ENCODE results near the gene ARL6IP6.
A peak's percentile ranks its signal among the peaks of the same experiment; 100 is the strongest.
"Not testable (repeated sequence)": the region's sequence is repeated elsewhere in the genome, so short reads cannot be mapped to it uniquely, and the experiment has no call there.

The ARL6IP6 gene

GRCh38 chr2:152759290-152760072 lies 41.1 kb downstream of the ARL6IP6 start:
- Histone ChIP-seq H3K9ac (ENCODE audit: low read depth, low read length) (no peak overlapping the region), H3K27me3 (ENCODE audit: control insufficient read depth, insufficient read depth, low read length) (no peaks in the 10 kb centered on the region), H3K36me3 (ENCODE audit: control insufficient read depth, insufficient read depth, low read length) (peaks cover 60% of the 10 kb centered on the region), H3K27ac (ENCODE audit: low read depth, low read length) (no peak overlapping the region), H3K4me1 (ENCODE audit: control insufficient read depth, insufficient read depth, low read length) (no peaks in the 10 kb centered on the region), H3K9me3 (ENCODE audit: control insufficient read depth, insufficient read depth, low read length) (no peaks in the 10 kb centered on the region), H3K4me3 (ENCODE audit: low read depth, low read length) (no peak overlapping the region)

- Histone ChIP-seq H3K4me3 (ENCODE audit: low read depth, low read length) (no peak overlapping the region), H3K4me1 (ENCODE audit: control insufficient read depth, insufficient read depth, low read length) (no peaks in the 10 kb centered on the region), H3K9me3 (ENCODE audit: control insufficient read depth, insufficient read depth, low read length) (no peaks in the 10 kb centered on the region), H3K36me3 (ENCODE audit: control insufficient read depth, insufficient read depth, low read length) (peaks cover 60% of the 10 kb centered on the region), H3K27me3 (ENCODE audit: control insufficient read depth, insufficient read depth, low read length) (no peaks in the 10 kb centered on the region), H3K9ac (ENCODE audit: low read depth, low read length) (no peak overlapping the region), H3K27ac (ENCODE audit: low read depth, low read length) (peak overlapping the region; percentile 83)
Observed at GRCh38 chr2:152761214-152761613, 42.8 kb downstream of the ARL6IP6 start.

DNA sequence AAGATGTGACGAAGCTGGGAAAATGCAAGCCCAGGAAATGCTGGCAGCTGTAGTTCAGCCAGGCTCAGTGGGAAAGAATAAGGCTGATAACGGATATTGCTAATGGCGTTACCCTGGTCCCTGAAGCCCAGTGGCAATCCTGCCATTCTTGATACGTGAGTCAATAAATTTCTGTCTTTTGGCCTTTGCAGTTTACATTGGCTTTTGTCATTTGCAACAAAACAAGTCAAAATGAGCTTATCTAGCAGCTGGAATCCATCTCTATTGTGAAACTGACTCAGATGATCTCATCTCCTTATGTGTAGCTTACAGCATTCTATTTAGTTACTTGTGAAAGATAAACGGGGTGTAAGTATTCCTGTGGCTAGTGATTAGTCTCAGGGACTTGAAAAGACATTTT lies 43.8 kb downstream of the ARL6IP6 start:
- no peak overlapping the region for H3K9ac ChIP-seq (ENCODE audit: low read depth, low read length)
- H3K36me3 ChIP-seq (ENCODE audit: control insufficient read depth, insufficient read depth, low read length) = peaks cover 51% of the 10 kb centered on the region
- H3K27ac ChIP-seq (ENCODE audit: low read depth, low read length) = peak overlapping the region; percentile 83
- no peaks in the 10 kb centered on the region for H3K27me3 ChIP-seq (ENCODE audit: control insufficient read depth, insufficient read depth, low read length)
- no peak overlapping the region for H3K4me3 ChIP-seq (ENCODE audit: low read depth, low read length)
- no peaks in the 10 kb centered on the region for H3K9me3 ChIP-seq (ENCODE audit: control insufficient read depth, insufficient read depth, low read length)
- no peaks in the 10 kb centered on the region for H3K4me1 ChIP-seq (ENCODE audit: control insufficient read depth, insufficient read depth, low read length)

- not testable (repeated sequence) for H3K9me3 ChIP-seq (ENCODE audit: control insufficient read depth, insufficient read depth, low read length); H3K4me1 ChIP-seq (ENCODE audit: control insufficient read depth, insufficient read depth, low read length); H3K27me3 ChIP-seq (ENCODE audit: control insufficient read depth, insufficient read depth, low read length); H3K27ac ChIP-seq (ENCODE audit: low read depth, low read length); H3K4me3 ChIP-seq (ENCODE audit: low read depth, low read length); H3K9ac ChIP-seq (ENCODE audit: low read depth, low read length)
- peaks cover 41% of the 10 kb centered on the region for H3K36me3 ChIP-seq (ENCODE audit: control insufficient read depth, insufficient read depth, low read length)
Observed at GRCh38 chr2:152763208-152763607, 44.8 kb downstream of the ARL6IP6 start.

- Histone ChIP-seq H3K4me3 (ENCODE audit: low read depth, low read length) (no peak overlapping the region), H3K9ac (ENCODE audit: low read depth, low read length) (no peak overlapping the region), H3K9me3 (ENCODE audit: control insufficient read depth, insufficient read depth, low read length) (no peaks in the 10 kb centered on the region), H3K27ac (ENCODE audit: low read depth, low read length) (no peak overlapping the region), H3K27me3 (ENCODE audit: control insufficient read depth, insufficient read depth, low read length) (no peaks in the 10 kb centered on the region), H3K36me3 (ENCODE audit: control insufficient read depth, insufficient read depth, low read length) (peaks cover 37% of the 10 kb centered on the region), H3K4me1 (ENCODE audit: control insufficient read depth, insufficient read depth, low read length) (no peaks in the 10 kb centered on the region)
Observed at GRCh38 chr2:152763651-152764050, 45.2 kb downstream of the ARL6IP6 start.

- H3K27me3 ChIP-seq (ENCODE audit: control insufficient read depth, insufficient read depth, low read length) = no peaks in the 10 kb centered on the region
- no peaks in the 10 kb centered on the region for H3K4me1 ChIP-seq (ENCODE audit: control insufficient read depth, insufficient read depth, low read length)
Observed at GRCh38 chr2:152766928-152767327, 48.5 kb downstream of the ARL6IP6 start.

GRCh38 chr2:152781175-152781574 lies 62.8 kb downstream of the ARL6IP6 start:
- H3K27ac ChIP-seq (ENCODE audit: low read depth, low read length) = no peak overlapping the region
- no peaks in the 10 kb centered on the region for H3K4me1 ChIP-seq (ENCODE audit: control insufficient read depth, insufficient read depth, low read length)
- no peaks in the 10 kb centered on the region for H3K36me3 ChIP-seq (ENCODE audit: control insufficient read depth, insufficient read depth, low read length)
- no peak overlapping the region for H3K9ac ChIP-seq (ENCODE audit: low read depth, low read length)
- H3K27me3 ChIP-seq (ENCODE audit: control insufficient read depth, insufficient read depth, low read length) = no peaks in the 10 kb centered on the region
- no peaks in the 10 kb centered on the region for H3K9me3 ChIP-seq (ENCODE audit: control insufficient read depth, insufficient read depth, low read length)
- H3K4me3 ChIP-seq (ENCODE audit: low read depth, low read length) = no peak overlapping the region

More at GRCh38 chr2:152766928-152767327, 48.5 kb downstream of the ARL6IP6 start:
- Histone ChIP-seq H3K9ac (ENCODE audit: low read depth, low read length) (no peak overlapping the region), H3K4me3 (ENCODE audit: low read depth, low read length) (no peak overlapping the region), H3K27ac (ENCODE audit: low read depth, low read length) (no peak overlapping the region), H3K9me3 (ENCODE audit: control insufficient read depth, insufficient read depth, low read length) (no peaks in the 10 kb centered on the region), H3K36me3 (ENCODE audit: control insufficient read depth, insufficient read depth, low read length) (peaks cover 10% of the 10 kb centered on the region)

DNA sequence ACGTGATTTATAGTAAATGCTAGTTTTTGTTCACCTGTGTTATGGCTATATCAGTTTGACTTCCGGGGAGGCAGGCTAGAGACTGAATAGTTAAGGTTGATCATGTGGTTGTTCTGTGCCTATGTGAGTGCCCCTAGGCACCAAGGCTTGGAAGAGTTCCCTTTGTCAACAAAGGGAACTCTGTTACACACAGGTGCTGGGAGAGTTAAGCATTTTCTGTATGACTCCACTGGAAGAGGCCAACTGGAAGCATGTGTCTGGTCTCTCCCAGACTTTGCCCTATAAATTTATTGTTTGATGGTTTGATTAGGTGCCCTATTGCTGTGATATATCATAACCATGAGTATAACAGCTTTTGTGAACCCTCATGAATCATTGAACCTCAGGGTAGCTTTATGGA lies 63.8 kb downstream of the ARL6IP6 start:
- H3K27ac ChIP-seq (ENCODE audit: low read depth, low read length) = no peak overlapping the region

GRCh38 chr2:152790883-152791282 lies 72.5 kb downstream of the ARL6IP6 start:
- Histone ChIP-seq H3K4me3 (ENCODE audit: low read depth, low read length) (no peak overlapping the region), H3K27ac (ENCODE audit: low read depth, low read length) (no peak overlapping the region), H3K4me1 (ENCODE audit: control insufficient read depth, insufficient read depth, low read length) (no peaks in the 10 kb centered on the region), H3K9ac (ENCODE audit: low read depth, low read length) (no peak overlapping the region), H3K27me3 (ENCODE audit: control insufficient read depth, insufficient read depth, low read length) (no peaks in the 10 kb centered on the region), H3K9me3 (ENCODE audit: control insufficient read depth, insufficient read depth, low read length) (no peaks in the 10 kb centered on the region), H3K36me3 (ENCODE audit: control insufficient read depth, insufficient read depth, low read length) (no peaks in the 10 kb centered on the region)

More for the DNA sequence above, 63.8 kb downstream of the ARL6IP6 start:
- no peaks in the 10 kb centered on the region for H3K4me1 ChIP-seq (ENCODE audit: control insufficient read depth, insufficient read depth, low read length)
- no peak overlapping the region for H3K4me3 ChIP-seq (ENCODE audit: low read depth, low read length)
- H3K36me3 ChIP-seq (ENCODE audit: control insufficient read depth, insufficient read depth, low read length) = no peaks in the 10 kb centered on the region
- H3K9ac ChIP-seq (ENCODE audit: low read depth, low read length) = no peak overlapping the region
- no peaks in the 10 kb centered on the region for H3K9me3 ChIP-seq (ENCODE audit: control insufficient read depth, insufficient read depth, low read length)
- H3K27me3 ChIP-seq (ENCODE audit: control insufficient read depth, insufficient read depth, low read length) = no peaks in the 10 kb centered on the region

- Histone ChIP-seq H3K4me1 (ENCODE audit: control insufficient read depth, insufficient read depth, low read length) (no peaks in the 10 kb centered on the region), H3K27me3 (ENCODE audit: control insufficient read depth, insufficient read depth, low read length) (no peaks in the 10 kb centered on the region), H3K4me3 (ENCODE audit: low read depth, low read length) (no peak overlapping the region), H3K9ac (ENCODE audit: low read depth, low read length) (no peak overlapping the region), H3K9me3 (ENCODE audit: control insufficient read depth, insufficient read depth, low read length) (no peaks in the 10 kb centered on the region), H3K36me3 (ENCODE audit: control insufficient read depth, insufficient read depth, low read length) (no peaks in the 10 kb centered on the region), H3K27ac (ENCODE audit: low read depth, low read length) (no peak overlapping the region)
Observed at GRCh38 chr2:152791979-152792378, 73.6 kb downstream of the ARL6IP6 start.

- Histone ChIP-seq H3K4me1 (ENCODE audit: control insufficient read depth, insufficient read depth, low read length) (no peaks in the 10 kb centered on the region), H3K27ac (ENCODE audit: low read depth, low read length) (no peak overlapping the region), H3K27me3 (ENCODE audit: control insufficient read depth, insufficient read depth, low read length) (no peaks in the 10 kb centered on the region), H3K36me3 (ENCODE audit: control insufficient read depth, insufficient read depth, low read length) (no peaks in the 10 kb centered on the region), H3K9ac (ENCODE audit: low read depth, low read length) (no peak overlapping the region), H3K9me3 (ENCODE audit: control insufficient read depth, insufficient read depth, low read length) (no peaks in the 10 kb centered on the region), H3K4me3 (ENCODE audit: low read depth, low read length) (no peak overlapping the region)
Observed at GRCh38 chr2:152792974-152793373, 74.6 kb downstream of the ARL6IP6 start.

All from HUES48 (cell line).